MM.1S (cell line): ENCODE results near the gene SERPINB8.

Source experiments
- DNase-seq: peaks from one replicate; pipeline ENCODE4 v3.0.0-alpha.2; 2015
- H2AFZ ChIP-seq: fragments of 300-600 bp; sonication (generic); 2 replicates; pipeline ENCODE4 v1.6.0; 2016; ENCODE audit warnings: antibody characterized with exemption, low read length
- H3F3A ChIP-seq: fragments of 300-600 bp; sonication (generic); 2 replicates; pipeline ENCODE4 v1.6.1; 2016; ENCODE audit warnings: mild to moderate bottlenecking, antibody characterized with exemption, low read length, moderate library complexity, mixed read lengths; ENCODE audit not compliant: insufficient read depth
- H3K27ac ChIP-seq: fragments of 300-600 bp; sonication (generic); 2 replicates; pipeline ENCODE4 v1.5.1; 2016; ENCODE audit warnings: mild to moderate bottlenecking, low read length
- H3K27me3 ChIP-seq: fragments of 300-600 bp; sonication (generic); replicated peaks from 2 replicates; pipeline ENCODE4 v1.6.0; 2016; ENCODE audit warnings: low read length; ENCODE audit not compliant: insufficient read depth
- H3K36me3 ChIP-seq: fragments of 300-600 bp; sonication (generic); replicated peaks from 2 replicates; pipeline ENCODE4 v1.6.1; 2016; ENCODE audit warnings: mild to moderate bottlenecking, low read length, mixed read lengths; ENCODE audit not compliant: insufficient read depth
- H3K4me1 ChIP-seq: fragments of 300-600 bp; sonication (generic); 2 replicates; pipeline ENCODE4 v1.6.1; 2016; ENCODE audit warnings: low read length, mixed read lengths
- H3K4me2 ChIP-seq: fragments of 300-600 bp; sonication (generic); 2 replicates; pipeline ENCODE4 v1.6.0; 2016; ENCODE audit warnings: low read depth, low read length
- H3K4me3 ChIP-seq: fragments of 300-600 bp; sonication (generic); 2 replicates; pipeline ENCODE4 v1.5.1; 2016; ENCODE audit warnings: low read length, mixed read lengths
- H3K79me2 ChIP-seq: fragments of 300-600 bp; sonication (generic); 2 replicates; pipeline ENCODE4 v1.6.1; 2016; ENCODE audit warnings: mixed run types, low read length, mixed read lengths
- H3K9ac ChIP-seq: fragments of 300-600 bp; sonication (generic); 2 replicates; pipeline ENCODE4 v1.6.1; 2016; ENCODE audit warnings: low read length, mixed read lengths
- H3K9me2 ChIP-seq: fragments of 300-600 bp; sonication (generic); replicated peaks from 2 replicates; pipeline ENCODE4 v1.6.1; 2016; ENCODE audit warnings: mild to moderate bottlenecking, low read length, mixed read lengths; ENCODE audit not compliant: insufficient read depth
- H3K9me3 ChIP-seq: fragments of 300-600 bp; sonication (generic); replicated peaks from 2 replicates; pipeline ENCODE4 v1.6.1; 2016; ENCODE audit warnings: mild to moderate bottlenecking, low read length, mixed read lengths; ENCODE audit not compliant: insufficient read depth
- H4K20me1 ChIP-seq: fragments of 300-600 bp; sonication (generic); 2 replicates; pipeline ENCODE4 v1.6.1; 2016; ENCODE audit warnings: mild to moderate bottlenecking, low read length, moderate library complexity, mixed read lengths; ENCODE audit not compliant: insufficient read depth
- CTCF ChIP-seq: fragments of 300-600 bp; sonication (generic); IDR thresholded peaks from 2 replicates; pipeline ENCODE4 v1.5.1; 2016; ENCODE audit warnings: antibody characterized with exemption, low read length, mixed read lengths
- EZH2 ChIP-seq: fragments of 300-600 bp; sonication (generic); optimal IDR thresholded peaks from 2 replicates; pipeline ENCODE3; 2017; ENCODE audit warnings: low read depth, mild to moderate bottlenecking, antibody characterized with exemption, low read length, mixed read lengths
- EZH2phosphoT487 ChIP-seq: fragments of 300-600 bp; sonication (generic); IDR thresholded peaks from 2 replicates; pipeline ENCODE4 v1.6.1; 2018; ENCODE audit warnings: antibody characterized with exemption, low read length

The SERPINB8 gene

DNA sequence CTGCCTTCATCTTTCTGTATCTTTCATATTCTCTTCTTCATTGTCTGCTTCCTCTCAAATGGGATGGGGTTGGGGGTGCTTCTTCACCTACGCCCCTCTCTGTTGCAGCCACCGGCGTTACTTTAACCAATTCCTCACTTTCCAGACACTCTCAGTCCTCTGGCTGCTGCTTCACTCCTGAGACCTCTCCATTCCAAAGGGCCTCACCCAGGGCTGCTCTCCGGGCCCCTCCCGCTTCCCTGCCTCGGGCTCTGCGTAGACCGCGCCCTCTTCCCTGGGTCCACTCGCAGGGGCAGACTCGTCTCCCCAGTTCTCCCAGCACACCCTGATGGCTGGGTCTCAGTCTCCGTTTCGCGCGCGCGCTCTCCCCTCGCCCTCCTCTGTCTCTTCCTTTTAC lies 926 bp downstream of the SERPINB8 start:
- Histone ChIP-seq H3K79me2 (no peaks in the 10 kb centered on the region), H3K27ac (peak overlapping the region; percentile 62; the same call in 1 of the 2 replicates), H3F3A (no peaks in the 10 kb centered on the region), H3K4me2 (peak overlapping the region; percentile 75; the same call in 1 of the 2 replicates), H3K27me3 (no peaks in the 10 kb centered on the region), H3K9me2 (no peaks in the 10 kb centered on the region), H4K20me1 (no peaks in the 10 kb centered on the region), H3K4me1 (peaks cover 6% of the 10 kb centered on the region), H3K9ac (peak overlapping the region; percentile 79; the same call in 1 of the 2 replicates), H3K4me3 (peak overlapping the region; percentile 81), H2AFZ (peak overlapping the region; percentile 89), H3K36me3 (no peaks in the 10 kb centered on the region), H3K9me3 (no peaks in the 10 kb centered on the region)
- no peak for DNase-seq
- TF ChIP-seq CTCF (no peak), EZH2phosphoT487 (no peak), EZH2 (no peak)

DNA sequence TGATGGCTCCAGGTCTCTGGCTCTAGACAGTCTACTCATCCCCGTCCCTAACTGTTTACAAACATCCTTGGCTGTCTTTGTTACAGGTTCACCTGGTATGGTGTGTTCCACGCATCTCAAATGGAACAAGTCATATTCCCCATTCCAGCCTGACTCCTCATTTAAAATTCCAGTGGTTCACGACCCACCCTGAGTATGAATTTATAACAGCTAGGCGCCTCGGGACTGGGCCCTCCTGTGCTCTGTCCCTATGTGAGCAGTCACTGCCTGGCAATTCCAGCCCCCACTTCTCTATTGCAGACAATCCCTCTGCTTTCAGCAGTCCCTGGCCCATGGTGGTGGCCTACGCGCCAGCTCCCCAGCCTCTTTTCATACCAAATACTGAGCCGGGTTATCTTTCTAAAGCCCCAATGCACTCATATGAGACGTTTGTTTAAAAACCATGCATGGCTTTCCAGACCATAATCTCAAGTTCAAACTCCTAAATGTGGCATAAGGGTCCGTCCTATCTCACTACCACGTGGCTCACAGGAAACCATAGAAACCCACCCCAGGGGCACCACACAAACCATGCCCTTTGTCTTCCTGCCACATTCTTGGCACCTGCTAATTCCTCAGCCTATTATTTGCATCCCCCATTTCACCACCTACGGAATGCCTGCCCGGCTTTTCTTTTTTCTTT lies 1.6 kb downstream of the SERPINB8 start:
- H3K27me3 ChIP-seq = no peaks in the 10 kb centered on the region
- H3K4me2 ChIP-seq = no peak overlapping the region
- no peaks in the 10 kb centered on the region for H4K20me1 ChIP-seq
- H3K27ac ChIP-seq = no peak overlapping the region
- no peak overlapping the region for H3K9ac ChIP-seq
- TF ChIP-seq EZH2phosphoT487 = no peak
- no peak for TF ChIP-seq CTCF
- no peak for TF ChIP-seq EZH2
- H3K4me3 ChIP-seq = no peak overlapping the region
- no peaks in the 10 kb centered on the region for H3K9me3 ChIP-seq
- DNase-seq = no peak
- no peaks in the 10 kb centered on the region for H3K36me3 ChIP-seq
- peak overlapping the region; percentile 89; the same call in 1 of the 2 replicates for H2AFZ ChIP-seq
- no peaks in the 10 kb centered on the region for H3K79me2 ChIP-seq
- peaks cover 6% of the 10 kb centered on the region for H3K4me1 ChIP-seq
- no peaks in the 10 kb centered on the region for H3K9me2 ChIP-seq
- H3F3A ChIP-seq = no peaks in the 10 kb centered on the region

DNA sequence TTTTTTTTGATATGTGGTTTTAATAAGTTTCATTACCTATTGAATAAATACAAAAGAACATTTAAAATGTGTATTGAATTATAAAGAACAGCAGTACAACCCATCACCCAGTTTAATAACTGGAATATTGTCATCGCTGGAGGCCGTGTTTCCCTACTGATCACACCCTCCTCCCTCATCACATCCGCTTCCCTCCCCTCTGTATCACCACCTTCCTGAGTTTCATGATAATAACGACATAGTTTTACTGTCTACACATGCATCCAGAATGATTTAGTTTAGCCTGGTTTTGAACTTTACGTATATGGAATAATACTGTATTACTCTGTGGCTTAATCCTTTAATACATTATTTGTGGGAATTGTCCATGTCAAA lies 2.1 kb downstream of the SERPINB8 start:
- H3K79me2 ChIP-seq = no peaks in the 10 kb centered on the region
- TF ChIP-seq EZH2 (no peak), CTCF (no peak), EZH2phosphoT487 (no peak)
- no peak overlapping the region for H2AFZ ChIP-seq
- no peak overlapping the region for H3K9ac ChIP-seq
- no peak overlapping the region for H3K4me2 ChIP-seq
- no peaks in the 10 kb centered on the region for H3K9me3 ChIP-seq
- no peaks in the 10 kb centered on the region for H3K27me3 ChIP-seq
- H3K27ac ChIP-seq = no peak overlapping the region
- no peak overlapping the region for H3K4me3 ChIP-seq
- H3K4me1 ChIP-seq = peaks cover 6% of the 10 kb centered on the region
- H3F3A ChIP-seq = no peaks in the 10 kb centered on the region
- H3K9me2 ChIP-seq = no peaks in the 10 kb centered on the region
- no peaks in the 10 kb centered on the region for H3K36me3 ChIP-seq
- H4K20me1 ChIP-seq = no peaks in the 10 kb centered on the region
- no peak for DNase-seq
